Vagina (tissue), 2 donors: ENCODE measurements around the gene TGFBR3.

Source experiments
- CTCF ChIP-seq, 3 experiments: fragments of 450-650 bp in 2 of 3; fragments of 200-600 bp in 1 of 3; sonication (generic) in 1 of 3; IDR thresholded peaks; one replicate each; pipeline ENCODE4 v1.5.1; 2017 to 2019; ENCODE audit warnings: antibody characterized with exemption in 3 of 3, mild to moderate bottlenecking in 2 of 3, moderate library complexity in 2 of 3
- POLR2A ChIP-seq, 2 donors: fragments of 450-650 bp; IDR thresholded peaks; one replicate each; pipeline ENCODE4 v1.6.1; 2017; ENCODE audit warnings: antibody characterized with exemption in 2 of 2, mild to moderate bottlenecking in 2 of 2, moderate library complexity in 2 of 2

- no peak for TF ChIP-seq CTCF (IDR thresholded peaks at IDR 0.05)
- no peak for TF ChIP-seq POLR2A (IDR thresholded peaks at IDR 0.05)
Observed at GRCh38 chr1:91876040-91876470, 9.9 kb downstream of the TGFBR3 start.
